Measurements from ENCODE around the gene CES2.
"Not testable (repeated sequence)": the region's sequence is repeated elsewhere in the genome, so short reads cannot be mapped to it uniquely, and the experiment has no call there.

The CES2 gene

GRCh38 chr16:66935314-66936011 lies at the start of gene CES2:
TSS of gene CES2 (plus strand) at chr16:66935516. CDS start at chr16:66935636, 120 bp downstream.
- in situ Hi-C loops (cut with HindIII; ENCODE audit: low sequenced_read_pairs), result no loop called here

GRCh38 chr16:66886321-66886720 lies 49.0 kb upstream of the CES2 start:
- in situ Hi-C loops (cut with HindIII; ENCODE audit: low sequenced_read_pairs), result no loop called here

- in situ Hi-C loops (cut with HindIII; ENCODE audit: low sequenced_read_pairs), result no loop called here
Measured at GRCh38 chr16:66886914-66887313, 48.4 kb upstream of the CES2 start.

- in situ Hi-C loops (cut with HindIII; ENCODE audit: low sequenced_read_pairs), result no loop called here
Measured at GRCh38 chr16:66888647-66889615, 46.4 kb upstream of the CES2 start.

- in situ Hi-C loops (cut with HindIII; ENCODE audit: low sequenced_read_pairs), result no loop called here
Measured at GRCh38 chr16:66889622-66890021, 45.7 kb upstream of the CES2 start.

- in situ Hi-C loops (cut with HindIII; ENCODE audit: low sequenced_read_pairs), result no loop called here
Measured at GRCh38 chr16:66890799-66891198, 44.5 kb upstream of the CES2 start.

- in situ Hi-C loops (cut with HindIII; ENCODE audit: low sequenced_read_pairs), result no loop called here
Measured at GRCh38 chr16:66891360-66891759, 44.0 kb upstream of the CES2 start.

GRCh38 chr16:66891797-66892196 lies 43.5 kb upstream of the CES2 start:
- in situ Hi-C loops (cut with HindIII; ENCODE audit: low sequenced_read_pairs), result no loop called here

GRCh38 chr16:66894055-66894454 lies 41.3 kb upstream of the CES2 start:
- in situ Hi-C loops (cut with HindIII; ENCODE audit: low sequenced_read_pairs), result no loop called here

- in situ Hi-C loops (cut with HindIII; ENCODE audit: low sequenced_read_pairs), result no loop called here
Measured at GRCh38 chr16:66894948-66895688, 40.2 kb upstream of the CES2 start.

- in situ Hi-C loops (cut with HindIII; ENCODE audit: low sequenced_read_pairs), result no loop called here
Measured at GRCh38 chr16:66895689-66895979, 39.7 kb upstream of the CES2 start.

GRCh38 chr16:66895999-66896398 lies 39.3 kb upstream of the CES2 start:
- in situ Hi-C loops (cut with HindIII; ENCODE audit: low sequenced_read_pairs), result no loop called here

GRCh38 chr16:66896682-66897081 lies 38.6 kb upstream of the CES2 start:
- in situ Hi-C loops (cut with HindIII; ENCODE audit: low sequenced_read_pairs), result not testable (repeated sequence)

- in situ Hi-C loops (cut with HindIII; ENCODE audit: low sequenced_read_pairs), result no loop called here
Measured at GRCh38 chr16:66898207-66898606, 37.1 kb upstream of the CES2 start.

- in situ Hi-C loops (cut with HindIII; ENCODE audit: low sequenced_read_pairs), result no loop called here
Measured at GRCh38 chr16:66898933-66899309, 36.4 kb upstream of the CES2 start.

- in situ Hi-C loops (cut with HindIII; ENCODE audit: low sequenced_read_pairs), result no loop called here
Measured at GRCh38 chr16:66899310-66899944, 35.9 kb upstream of the CES2 start.

GRCh38 chr16:66899945-66900710 lies 35.2 kb upstream of the CES2 start:
- in situ Hi-C loops (cut with HindIII; ENCODE audit: low sequenced_read_pairs), result no loop called here

- in situ Hi-C loops (cut with HindIII; ENCODE audit: low sequenced_read_pairs), result no loop called here
Measured at GRCh38 chr16:66900721-66901441, 34.4 kb upstream of the CES2 start.

GRCh38 chr16:66901626-66902025 lies 33.7 kb upstream of the CES2 start:
- in situ Hi-C loops (cut with HindIII; ENCODE audit: low sequenced_read_pairs), result no loop called here
